ENCODE data around the gene ZSCAN5B.
"Not testable (repeated sequence)": the region's sequence is repeated elsewhere in the genome, so short reads cannot be mapped to it uniquely, and the experiment has no call there.

Gene ZSCAN5B

GRCh38 chr19:56174550-56174949, 23.0 kb downstream of the ZSCAN5B start:
- DNase-seq, result no peak

GRCh38 chr19:56174086-56174485, 23.5 kb downstream of the ZSCAN5B start:
- no peak for DNase-seq

- DNase-seq, result no peak
Measured at GRCh38 chr19:56170261-56170660, 27.3 kb downstream of the ZSCAN5B start.

DNA sequence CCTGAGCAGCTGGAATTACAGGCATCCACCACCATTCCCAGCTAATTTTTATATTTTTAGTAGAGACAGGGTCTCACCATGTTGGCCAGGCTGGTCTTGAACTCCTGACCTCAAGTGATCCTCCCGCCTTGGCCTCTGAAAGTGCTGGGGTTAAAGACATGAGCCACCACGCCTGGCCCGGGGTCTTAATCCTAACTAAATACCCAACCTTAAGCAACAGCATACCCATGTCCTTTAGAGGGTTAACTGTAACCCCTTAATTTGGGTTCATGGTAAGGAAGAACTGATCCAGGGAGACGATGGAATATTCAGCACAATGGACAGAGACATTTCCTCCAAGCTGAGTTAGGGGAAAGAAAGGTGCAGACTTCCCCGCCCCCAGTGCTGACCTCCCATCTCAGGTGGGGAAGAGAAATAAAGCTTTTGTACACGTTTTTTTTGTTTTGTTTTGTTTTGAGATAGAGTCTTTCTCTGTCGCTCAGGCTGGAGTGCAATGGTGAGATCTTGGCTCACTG, 30.5 kb downstream of the ZSCAN5B start:
- DNase-seq, result no peak

DNA sequence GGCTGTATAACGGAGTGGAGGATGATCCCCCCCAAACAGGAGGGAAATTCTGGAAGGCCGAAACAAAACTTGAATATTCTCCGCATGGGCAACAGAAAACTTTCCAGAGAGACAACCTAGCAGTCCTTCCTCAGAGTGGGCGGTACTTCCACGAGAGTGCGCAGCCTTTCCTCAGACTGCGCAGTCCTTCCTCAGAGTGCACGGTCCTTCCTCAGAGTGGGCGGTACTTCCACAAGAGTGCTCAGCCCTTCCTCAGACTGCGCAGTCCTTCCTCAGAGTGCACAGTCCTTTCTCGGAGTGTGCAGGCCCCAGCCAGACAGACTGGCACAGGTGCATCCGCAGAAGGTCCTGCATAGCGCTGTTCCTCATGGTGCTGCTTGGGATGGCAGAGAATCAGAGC, 34.5 kb downstream of the ZSCAN5B start:
- DNase-seq, result no peak

GRCh38 chr19:56162258-56162657, 35.3 kb downstream of the ZSCAN5B start:
- DNase-seq, result no peak

DNA sequence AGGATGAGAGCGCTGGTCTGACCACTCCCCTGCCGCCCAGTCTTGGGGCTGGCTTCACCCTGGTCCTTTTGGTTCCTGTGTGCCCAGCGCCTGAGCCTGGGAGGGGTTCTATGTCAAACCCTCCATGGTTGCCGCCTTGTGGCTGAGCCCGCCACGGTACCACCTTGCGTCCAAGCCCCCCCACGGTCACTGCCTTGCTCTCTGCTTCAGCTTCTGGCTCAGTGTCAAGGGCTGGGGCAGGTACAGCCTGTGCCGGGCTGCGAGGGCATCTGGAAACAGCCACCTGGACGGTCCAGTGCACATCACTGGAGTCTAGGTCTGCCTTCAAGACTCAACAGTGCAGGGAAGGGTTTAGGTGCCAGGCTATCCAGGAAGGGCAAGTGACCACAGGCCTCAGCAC, 36.0 kb downstream of the ZSCAN5B start:
- DNase-seq, result no peak

DNA sequence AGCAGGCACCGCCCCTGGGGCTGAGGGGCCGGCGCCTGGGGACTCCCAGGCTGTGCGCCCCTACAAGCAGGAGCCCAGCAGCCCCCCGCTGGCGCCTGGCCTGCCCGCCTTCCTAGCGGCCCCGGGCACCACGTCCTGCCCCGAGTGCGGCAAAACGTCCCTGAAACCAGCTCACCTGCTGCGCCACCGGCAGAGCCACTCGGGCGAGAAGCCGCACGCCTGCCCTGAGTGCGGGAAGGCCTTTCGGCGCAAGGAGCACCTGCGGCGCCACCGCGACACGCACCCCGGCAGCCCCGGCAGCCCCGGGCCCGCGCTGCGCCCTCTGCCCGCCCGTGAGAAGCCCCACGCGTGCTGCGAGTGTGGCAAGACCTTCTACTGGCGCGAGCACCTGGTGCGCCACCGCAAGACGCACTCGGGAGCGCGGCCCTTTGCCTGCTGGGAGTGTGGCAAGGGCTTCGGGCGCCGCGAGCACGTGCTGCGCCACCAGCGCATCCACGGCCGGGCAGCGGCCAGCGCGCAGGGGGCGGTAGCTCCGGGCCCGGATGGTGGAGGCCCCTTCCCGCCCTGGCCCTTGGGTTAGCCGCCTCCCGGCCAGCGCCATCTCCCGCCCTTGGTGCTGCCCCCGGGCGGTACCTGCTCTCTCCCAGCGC, 37.8 kb downstream of the ZSCAN5B start:
- no peak for DNase-seq

GRCh38 chr19:56159009-56159559, 38.5 kb downstream of the ZSCAN5B start:
- no peak for DNase-seq

DNA sequence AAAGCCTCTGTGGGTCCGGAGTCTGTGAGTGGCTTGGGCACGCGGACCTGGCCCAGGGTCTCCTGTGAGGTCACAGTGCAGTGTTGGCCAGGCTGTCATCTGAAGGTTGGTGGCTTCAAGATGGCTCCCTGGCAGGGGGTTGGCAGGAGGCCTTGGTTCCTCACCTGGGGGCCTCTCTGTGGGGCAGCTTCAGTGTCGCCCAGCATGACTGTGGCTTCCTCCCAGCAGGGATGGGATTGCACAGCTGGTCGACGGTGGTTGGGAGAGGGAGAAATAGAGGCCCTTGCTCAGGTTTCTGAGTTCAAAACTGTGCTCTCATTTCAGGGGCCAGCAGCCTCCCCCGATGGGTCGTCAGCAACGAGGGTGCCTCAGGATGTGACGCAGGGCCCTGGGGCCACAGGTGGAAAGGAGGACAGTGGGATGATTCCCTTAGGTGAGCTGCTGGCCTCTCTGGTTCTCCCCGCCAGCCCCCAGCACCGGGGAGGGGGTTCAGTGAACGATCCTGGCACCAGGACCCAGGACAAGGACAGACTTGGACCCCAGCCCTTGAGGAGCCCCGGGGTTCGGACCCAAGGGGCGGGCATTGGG, 39.3 kb downstream of the ZSCAN5B start:
- peak; percentile 40 for DNase-seq

DNA sequence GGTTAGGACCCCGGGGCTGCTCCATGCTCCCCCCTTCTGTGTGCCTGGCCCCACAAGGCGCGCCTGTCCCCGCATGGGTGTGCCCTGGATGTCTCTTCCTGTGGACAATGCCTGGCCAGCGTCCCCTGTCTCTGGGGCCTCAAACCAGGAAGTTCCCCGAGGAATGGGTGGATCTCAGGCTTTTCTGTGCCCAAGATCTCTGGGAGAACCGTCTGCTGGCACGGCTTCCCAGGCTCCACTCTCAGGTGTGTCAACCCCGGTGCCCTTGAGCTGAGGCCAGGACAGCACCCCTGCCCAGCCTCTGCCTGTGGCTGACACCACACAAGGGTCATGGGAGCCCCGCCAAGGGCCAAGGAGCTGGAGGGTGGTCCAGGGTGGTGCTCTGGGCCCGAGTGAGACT, 40.8 kb downstream of the ZSCAN5B start:
- DNase-seq, result no peak

DNA sequence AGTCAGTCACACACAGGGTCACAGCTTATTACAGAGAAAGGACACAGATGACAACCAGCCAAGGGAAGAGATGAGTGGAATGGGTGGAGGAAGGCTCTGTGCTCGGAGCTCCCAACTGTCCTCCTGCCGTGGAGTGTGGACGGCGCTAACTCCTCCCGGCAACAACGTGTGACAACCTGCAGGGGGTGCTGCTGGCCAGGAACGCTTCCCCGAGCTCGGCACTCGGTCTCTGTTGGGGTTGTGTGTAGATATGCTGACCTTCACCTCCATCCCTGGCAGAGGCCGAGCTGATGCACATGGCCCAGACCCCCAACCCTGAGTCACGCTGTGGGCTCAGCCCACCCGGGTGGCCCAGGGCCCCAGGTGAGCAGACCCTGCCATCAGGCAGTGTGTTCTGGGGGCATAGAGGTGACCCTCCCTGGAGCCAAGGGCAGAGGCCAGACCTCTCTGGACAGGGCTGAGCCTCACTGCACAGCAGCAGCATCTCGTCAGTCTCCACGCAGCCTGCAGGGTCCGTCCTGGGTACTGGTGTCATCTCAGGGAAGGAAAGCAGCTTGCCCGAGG, 42.4 kb downstream of the ZSCAN5B start:
- no peak for DNase-seq

DNA sequence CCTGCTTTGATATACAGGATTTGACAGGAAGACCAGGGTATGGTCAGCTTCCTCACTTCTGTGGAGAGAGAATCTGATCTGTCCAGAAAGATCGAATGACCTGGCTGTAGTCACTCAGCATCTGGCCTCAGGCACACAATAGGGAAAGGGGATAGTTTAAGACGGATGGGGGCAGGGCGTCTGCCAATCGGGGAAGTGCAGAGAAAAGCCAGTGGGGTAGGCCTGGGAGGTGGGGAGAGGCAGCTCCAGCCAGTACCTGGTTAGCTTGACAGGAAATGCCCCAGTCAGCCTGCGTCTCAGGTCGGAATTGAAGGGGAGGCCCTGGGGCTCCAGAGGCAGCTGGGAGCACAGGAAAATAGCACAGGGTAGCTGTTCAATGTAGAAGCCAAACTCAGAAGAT, 44.1 kb downstream of the ZSCAN5B start:
- no peak for DNase-seq

GRCh38 chr19:56152644-56153043, 44.9 kb downstream of the ZSCAN5B start:
- DNase-seq, result no peak

GRCh38 chr19:56150358-56150757, 47.2 kb downstream of the ZSCAN5B start:
- DNase-seq, result no peak

DNA sequence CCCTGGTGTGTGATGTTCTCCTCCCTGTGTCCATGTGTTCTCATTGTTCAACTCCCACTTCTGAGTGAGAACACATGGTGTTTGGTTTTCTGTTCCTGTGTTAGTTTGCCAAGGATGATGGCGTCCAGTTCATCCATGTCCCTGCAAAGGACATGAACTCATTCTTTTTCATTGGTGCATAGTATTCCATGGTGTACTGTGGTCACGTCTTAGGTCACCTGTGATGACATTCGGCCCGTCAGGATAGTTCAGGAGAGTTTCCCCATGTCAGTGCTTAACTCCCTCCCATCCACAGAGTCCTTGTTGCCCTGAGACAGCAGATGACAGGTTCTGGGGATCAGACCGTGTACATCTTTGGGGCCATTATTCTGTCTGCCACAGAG, 47.9 kb downstream of the ZSCAN5B start:
- DNase-seq, result no peak

GRCh38 chr19:56148955-56149655, 48.5 kb downstream of the ZSCAN5B start:
- not testable (repeated sequence) for DNase-seq

GRCh38 chr19:56148096-56148495, 49.5 kb downstream of the ZSCAN5B start:
- no peak for DNase-seq

DNA sequence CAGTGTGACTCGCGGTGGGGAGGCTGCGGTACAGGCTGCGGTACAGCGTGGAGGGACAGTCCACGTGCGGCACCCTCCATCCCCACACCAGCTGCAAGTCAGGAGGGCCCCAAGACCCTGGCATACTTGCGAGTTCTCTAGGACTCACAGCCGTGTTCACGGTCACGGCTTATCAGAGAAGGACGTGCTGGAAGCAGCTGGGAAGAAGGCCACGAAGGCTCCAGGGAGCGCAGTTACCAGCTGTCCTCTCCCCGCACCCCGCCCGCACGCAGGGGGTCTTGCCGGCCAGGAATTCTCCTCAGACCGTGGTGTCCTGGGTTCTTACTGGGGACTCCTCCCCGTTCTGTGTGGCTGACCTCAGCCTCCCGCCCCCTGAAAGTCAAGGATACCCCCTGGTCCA, 50.3 kb downstream of the ZSCAN5B start:
- DNase-seq, result no peak

DNA sequence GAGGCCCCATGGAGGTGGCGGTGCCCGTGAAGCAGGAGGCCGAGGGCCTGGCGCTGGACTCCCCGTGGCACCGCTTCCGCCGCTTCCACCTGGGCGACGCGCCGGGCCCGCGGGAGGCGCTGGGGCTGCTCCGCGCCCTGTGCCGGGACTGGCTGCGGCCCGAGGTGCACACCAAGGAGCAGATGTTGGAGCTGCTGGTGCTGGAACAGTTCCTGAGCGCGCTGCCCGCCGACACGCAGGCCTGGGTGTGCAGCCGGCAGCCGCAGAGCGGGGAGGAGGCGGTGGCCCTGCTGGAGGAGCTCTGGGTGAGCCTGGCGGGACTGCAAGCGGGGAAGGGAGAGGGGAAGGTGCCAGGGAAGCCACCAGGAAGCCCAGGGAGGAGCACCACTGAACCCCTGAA, 50.7 kb downstream of the ZSCAN5B start:
- no peak for DNase-seq

- no peak for DNase-seq
Measured at GRCh38 chr19:56145698-56146097, 51.9 kb downstream of the ZSCAN5B start.

GRCh38 chr19:56144831-56145230, 52.8 kb downstream of the ZSCAN5B start:
- DNase-seq, result no peak

DNA sequence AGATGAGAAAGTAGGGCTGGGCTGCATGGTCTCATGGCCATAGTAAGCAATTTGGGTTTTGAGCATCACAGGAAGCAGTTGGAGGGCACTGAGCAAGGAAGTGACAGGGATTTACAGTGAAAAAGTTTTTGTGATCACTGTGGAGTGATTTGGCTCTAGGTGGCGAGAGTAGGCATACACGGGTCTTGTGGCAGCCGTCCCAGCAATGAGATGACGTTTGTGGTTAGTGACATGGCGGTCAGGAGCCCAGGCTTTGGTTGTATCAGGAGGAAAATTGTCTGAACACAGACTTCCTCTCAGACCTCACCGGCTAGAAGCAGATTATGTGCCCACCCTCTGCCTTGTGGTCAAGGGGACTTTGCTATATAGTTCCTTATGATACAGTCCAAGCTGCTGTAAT, 53.2 kb downstream of the ZSCAN5B start:
- DNase-seq, result no peak

All from NCI-H69 (cell line).